Fibroblast of lung (primary cell): Measurements from ENCODE around the gene VAV2. TPM values are rescaled to one million over a fixed set of nuclear protein-coding genes. Genes with fewer than 3 reads are reported as not detected.

Experiments
- DNase-seq, 2 donors: peaks; one replicate each; pipeline versions ENCODE4 v3.0.0 to v3.0.0-alpha.2; 2010; ENCODE audit warnings: low read depth in 2 of 2
- H2AFZ ChIP-seq: 2 replicates; pipeline ENCODE4 v1.5.1; 2012; ENCODE audit warnings: low read length, control low read depth, inconsistent platforms
- H3K27ac ChIP-seq: 2 replicates; pipeline ENCODE4 v1.5.1; 2011; ENCODE audit warnings: low read length, control low read depth; ENCODE audit not compliant: insufficient read depth
- H3K27me3 ChIP-seq: 2 replicates; pipeline ENCODE4 v1.5.1; 2011; ENCODE audit warnings: mild to moderate bottlenecking, low read length; ENCODE audit not compliant: control insufficient read depth, insufficient read depth
- H3K36me3 ChIP-seq: 2 replicates; pipeline ENCODE4 v1.5.1; 2011; ENCODE audit warnings: low read length; ENCODE audit not compliant: control insufficient read depth, insufficient read depth
- H3K4me1 ChIP-seq: 2 replicates; pipeline ENCODE4 v1.5.1; 2011; ENCODE audit warnings: low read length; ENCODE audit not compliant: control insufficient read depth, insufficient read depth; ENCODE audit errors: extremely low read depth
- H3K4me2 ChIP-seq: 2 replicates; pipeline ENCODE4 v1.5.1; 2011; ENCODE audit warnings: low read length, control low read depth; ENCODE audit not compliant: insufficient read depth; ENCODE audit errors: extremely low read depth
- H3K4me3 ChIP-seq, 4 experiments: fragments of 200-600 bp in 1 of 4; sonication (generic) in 1 of 4; replicated peaks in 1 of 4; 2 replicates each; pipeline ENCODE4 v1.5.1; 2011 to 2016; ENCODE audit warnings: low read length in 4 of 4, low read depth in 3 of 4, mild to moderate bottlenecking in 3 of 4, control low read depth in 2 of 4, inconsistent platforms in 1 of 4, mixed read lengths in 1 of 4; ENCODE audit not compliant: insufficient read depth in 1 of 4; ENCODE audit errors: control extremely low read depth in 1 of 4
- H3K79me2 ChIP-seq: 2 replicates; pipeline ENCODE4 v1.5.1; 2012; ENCODE audit warnings: mild to moderate bottlenecking, low read length, inconsistent platforms; ENCODE audit not compliant: control insufficient read depth, insufficient read depth
- H3K9ac ChIP-seq: 2 replicates; pipeline ENCODE4 v1.5.1; 2011; ENCODE audit warnings: mild to moderate bottlenecking, low read length, control low read depth; ENCODE audit not compliant: insufficient read depth
- H3K9me3 ChIP-seq: 2 replicates; pipeline ENCODE4 v1.5.1; 2012; ENCODE audit warnings: low read depth, low read length; ENCODE audit not compliant: control insufficient read depth, insufficient read depth
- H4K20me1 ChIP-seq: 2 replicates; pipeline ENCODE4 v1.5.1; 2011; ENCODE audit warnings: low read length; ENCODE audit not compliant: control insufficient read depth, insufficient read depth; ENCODE audit errors: extremely low read depth
- CTCF ChIP-seq, 2 donors: IDR thresholded peaks in 1 of 2; conservative IDR thresholded peaks in 1 of 2; 1 replicate in 1 of 2; 2 replicates in 1 of 2; pipeline ENCODE4 v1.5.1; 2011 to 2012; ENCODE audit warnings: low read length in 2 of 2, control low read depth in 1 of 2, inconsistent platforms in 1 of 2, low read depth in 1 of 2, mild to moderate bottlenecking in 1 of 2
- EZH2 ChIP-seq: IDR thresholded peaks from 2 replicates; pipeline ENCODE4 v1.5.1; 2012; ENCODE audit warnings: low read length, control low read depth, mild to moderate bottlenecking; ENCODE audit errors: missing control alignments
- polyA plus RNA-seq, 2 donors: library from polyadenylated mRNA; depleted of rRNA in 1 of 2; stranded (reverse) in 1 of 2; unstranded in 1 of 2; fragments of >200 nt; gene quantifications; 2 replicates each; pipeline ENCODE4 v1.2.1, GENCODE V29; 2011 to 2012; ENCODE audit warnings: missing spikeins in 1 of 2
- total RNA-seq: library from RNA; depleted of rRNA; stranded (reverse); fragments of >200 nt; gene quantifications from 2 replicates; pipeline ENCODE4 v1.2.1, GENCODE V29; 2014

VAV2 gene
- total and polyA plus RNA-seq, 2 donors (not counting 1 experiment from before 2014, with no cell fraction given) = 13.7 to 17.7 TPM

- no peak for TF ChIP-seq CTCF (conservative IDR thresholded peaks at IDR 0.05 in 1 of 2, IDR thresholded peaks at IDR 0.05 in 1 of 2; ENCODE audit: low read depth in 1 of 2, low read length in 2 of 2)
- no peak for TF ChIP-seq EZH2
- DNase-seq = peak in 1 of 2 donors; percentile 65
Observed at GRCh38 chr9:133763272-133764183, 228.6 kb downstream of the VAV2 start.

GRCh38 chr9:133762488-133763271 is 229.4 kb downstream of the VAV2 start:
- no peak for DNase-seq
- Histone ChIP-seq H3K9ac (no peak overlapping the region), H3K9me3 (no peaks in the 10 kb centered on the region), H3K4me3 (no peak overlapping the region), H3K4me2 (no peak overlapping the region), H3K4me1 (no peaks in the 10 kb centered on the region), H3K79me2 (no peaks in the 10 kb centered on the region), H3K27me3 (no peaks in the 10 kb centered on the region), H3K36me3 (peaks cover 10% of the 10 kb centered on the region), H3K27ac (no peak overlapping the region), H2AFZ (no peak overlapping the region), H4K20me1 (no peaks in the 10 kb centered on the region)
- TF ChIP-seq EZH2 (no peak), CTCF (conservative IDR thresholded peaks at IDR 0.05 in 1 of 2, IDR thresholded peaks at IDR 0.05 in 1 of 2; ENCODE audit: low read depth in 1 of 2, low read length in 2 of 2) (no peak)

More at GRCh38 chr9:133763272-133764183, 228.6 kb downstream of the VAV2 start:
- no peaks in the 10 kb centered on the region for H3K9me3 ChIP-seq
- H3K4me2 ChIP-seq = no peak overlapping the region
- no peak overlapping the region for H3K27ac ChIP-seq
- no peak overlapping the region for H2AFZ ChIP-seq
- no peak overlapping the region for H3K9ac ChIP-seq
- no peak overlapping the region for H3K4me3 ChIP-seq
- peaks cover 17% of the 10 kb centered on the region for H3K36me3 ChIP-seq
- no peaks in the 10 kb centered on the region for H3K27me3 ChIP-seq
- H3K79me2 ChIP-seq = no peaks in the 10 kb centered on the region
- no peaks in the 10 kb centered on the region for H3K4me1 ChIP-seq
- H4K20me1 ChIP-seq = no peaks in the 10 kb centered on the region

- Histone ChIP-seq H3K4me2 (no peak overlapping the region), H3K4me1 (no peaks in the 10 kb centered on the region), H3K79me2 (no peaks in the 10 kb centered on the region), H4K20me1 (no peaks in the 10 kb centered on the region), H3K27ac (no peak overlapping the region), H3K36me3 (peaks cover 7% of the 10 kb centered on the region), H2AFZ (no peak overlapping the region), H3K9me3 (no peaks in the 10 kb centered on the region), H3K4me3 (no peak overlapping the region), H3K27me3 (no peaks in the 10 kb centered on the region), H3K9ac (no peak overlapping the region)
- DNase-seq = no peak
- no peak for TF ChIP-seq EZH2
- no peak for TF ChIP-seq CTCF (conservative IDR thresholded peaks at IDR 0.05 in 1 of 2, IDR thresholded peaks at IDR 0.05 in 1 of 2; ENCODE audit: low read depth in 1 of 2, low read length in 2 of 2)
Observed at GRCh38 chr9:133761641-133762248, 230.4 kb downstream of the VAV2 start.
